HepG2 (cell line): ENCODE measurements around the gene ARID5B. TPM values are rescaled to one million over a fixed set of nuclear protein-coding genes. Genes with fewer than 3 reads are reported as not detected.
A peak's percentile ranks its signal among the peaks of the same experiment; 100 is the strongest.

Source experiments
- ARID3A ChIP-seq: IDR thresholded peaks from 2 replicates; pipeline ENCODE4 v1.6.1; 2012; ENCODE audit warnings: low read depth, low read length, improper control_type of control experiment
- CENPBD1 ChIP-seq: sonication (generic); formaldehyde crosslinking; IDR thresholded peaks from 2 replicates; pipeline ENCODE4 v1.8.0; 2022; ENCODE audit warnings: missing genetic modification reagents, low read depth, mild to moderate bottlenecking, borderline replicate concordance
- HOXD1 ChIP-seq: sonication (generic); formaldehyde crosslinking; IDR thresholded peaks from 2 replicates; pipeline ENCODE4 v1.5.0; 2020; ENCODE audit warnings: missing genetic modification reagents
- JDP2 ChIP-seq: sonication (generic); formaldehyde crosslinking; IDR thresholded peaks from 2 replicates; pipeline ENCODE4 v1.8.1; 2022; ENCODE audit warnings: missing genetic modification reagents, borderline replicate concordance
- MEIS1 ChIP-seq: sonication (generic); formaldehyde crosslinking; IDR thresholded peaks from 2 replicates; pipeline ENCODE4 v1.9.0; 2021; ENCODE audit warnings: mild to moderate bottlenecking, missing genetic modification reagents, moderate library complexity, borderline replicate concordance
- PATZ1 ChIP-seq: sonication (generic); formaldehyde crosslinking; IDR thresholded peaks from 2 replicates; pipeline ENCODE4 v1.4.0; 2020; ENCODE audit warnings: missing genetic modification reagents
- PRDM15 ChIP-seq: sonication (generic); formaldehyde crosslinking; IDR thresholded peaks from 2 replicates; pipeline ENCODE4 v1.4.0; 2020; ENCODE audit warnings: missing genetic modification reagents
- SOX13 ChIP-seq, 3 experiments: fragments of 450-650 bp in 1 of 3; sonication (generic) in 1 of 3; formaldehyde crosslinking in 1 of 3; IDR thresholded peaks in 2 of 3; conservative IDR thresholded peaks in 1 of 3; 2 replicates each; pipeline versions ENCODE4 v1.5.0 to v1.6.1; 2016 to 2020; ENCODE audit warnings: antibody characterized with exemption in 1 of 3, mild to moderate bottlenecking in 1 of 3, missing compliant biosample characterization in 1 of 3, missing genetic modification reagents in 1 of 3, moderate library complexity in 1 of 3
- ZMYM4 ChIP-seq: sonication (generic); formaldehyde crosslinking; IDR thresholded peaks from 2 replicates; pipeline ENCODE4 v1.8.1; 2023; ENCODE audit warnings: mild to moderate bottlenecking, missing genetic modification reagents
- ZNF275 ChIP-seq: sonication (generic); formaldehyde crosslinking; IDR thresholded peaks from 2 replicates; pipeline ENCODE4 v1.8.0; 2022; ENCODE audit warnings: missing genetic modification reagents, mild to moderate bottlenecking, inconsistent platforms, borderline replicate concordance
- ZNF609 ChIP-seq: sonication (generic); formaldehyde crosslinking; IDR thresholded peaks from 2 replicates; pipeline ENCODE4 v1.4.0; 2020; ENCODE audit warnings: mild to moderate bottlenecking, missing genetic modification reagents, borderline replicate concordance
- polyA plus RNA-seq, 8 experiments: library from polyadenylated mRNA; depleted of rRNA in 3 of 8; stranded (reverse) in 7 of 8; unstranded in 1 of 8; fragments of >200 nt; fragmentation: Illumina TruSeq in 4 of 8; extraction: Trizol in 4 of 8; gene quantifications; 2 replicates each; pipeline versions ENCODE4 v1.2.1 to v1.2.3, GENCODE V29; 2011 to 2016; ENCODE audit warnings: low read depth in 4 of 8, missing spikeins in 1 of 8, mixed read lengths in 1 of 8; ENCODE audit not compliant: insufficient read depth in 1 of 8
- total RNA-seq, 5 experiments: library from RNA; depleted of rRNA; stranded (reverse); fragments of >200 nt; fragmentation: Illumina TruSeq; extraction: Trizol; gene quantifications; 2 replicates each; pipeline ENCODE4 v1.2.3, GENCODE V29; 2016; ENCODE audit warnings: low read depth in 1 of 5

The ARID5B gene
- total and polyA plus RNA-seq, 2 of the 13 experiments (the other 11 are each of a cell fraction or from before 2014, with no cell fraction given), result 6.2 to 21.1 TPM

GRCh38 chr10:62082271-62082656, 180.8 kb downstream of the ARID5B start (continued):
- TF ChIP-seq ARID3A (no peak), PRDM15 (CRISPR knock-in tag) (no peak), JDP2 (CRISPR knock-in tag) (no peak), PATZ1 (CRISPR knock-in tag) (peak; percentile 16; the same call in 1 of the 2 replicates), CENPBD1 (no peak), MEIS1 (CRISPR knock-in tag) (no peak), ZNF609 (no peak), ZNF275 (CRISPR knock-in tag) (no peak), HOXD1 (CRISPR knock-in tag) (no peak), SOX13 (IDR thresholded peaks at IDR 0.05) (no peak), SOX13 (CRISPR knock-in tag; conservative IDR thresholded peaks at IDR 0.05 in 1 of 2, IDR thresholded peaks at IDR 0.05 in 1 of 2) (0 out of 4 replicates have a peak, but pooled peaks of 1 of the 2 experiments have one; percentile 11), ZMYM4 (CRISPR knock-in tag) (no peak)
